Left cardiac atrium (tissue), 4 donors: ENCODE data around the gene DNAJC5G. TPM values are rescaled to one million over a fixed set of nuclear protein-coding genes. Genes with fewer than 3 reads are reported as not detected.

Source experiments
- ATAC-seq, 2 donors: fragments of 200-7000 bp; cut with Tn5 transposase; one replicate each; pipeline ENCODE4 v1.9.1; 2020; ENCODE audit warnings: mild to moderate bottlenecking in 2 of 2, moderate library complexity in 2 of 2
- DNase-seq: peaks from one replicate; pipeline ENCODE4 v3.0.0-alpha.2; 2020
- intact Hi-C, 2 donors: fragments of 100-400 bp; cut with DNase I; formaldehyde crosslinking; loops; one replicate each; pipeline versions ENCODE4 v1.14.1 to v1.15.1; 2022 to 2023
- long read RNA-seq: library from polyadenylated mRNA; unstranded; transcript quantifications from one replicate; pipeline ENCODE4 v2.0.0, GENCODE V29; 2021
- total RNA-seq, 2 donors: library from RNA; stranded (reverse); fragmentation: NEBNext Ultra II Directional; extraction: Animal tissue kit (Norgen Biotek cat#: 25700); gene quantifications; one replicate each; pipeline ENCODE4 v1.2.1, GENCODE V29; 2021
- donor health status: DM: no; HTN: yes; CAD: no.
- donor health status: DM: no; HTN: yes; CAD: no; lungs with severe emphysema.
- donor health status: DM: yes; HTN: yes; CAD: no.
- donor health status: Dilated cardiomyopathy.

Gene DNAJC5G, protein sequence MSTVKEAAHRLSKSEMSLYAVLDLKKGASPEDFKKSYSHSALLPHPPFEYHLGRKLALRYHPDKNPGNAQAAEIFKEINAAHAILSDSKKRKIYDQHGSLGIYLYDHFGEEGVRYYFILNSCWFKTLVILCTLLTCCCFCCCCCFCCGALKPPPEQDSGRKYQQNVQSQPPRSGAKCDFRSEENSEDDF
- under 1 TPM; 0.41 to 0.71 TPM for total RNA-seq
- long read RNA-seq: 0 reads

DNA sequence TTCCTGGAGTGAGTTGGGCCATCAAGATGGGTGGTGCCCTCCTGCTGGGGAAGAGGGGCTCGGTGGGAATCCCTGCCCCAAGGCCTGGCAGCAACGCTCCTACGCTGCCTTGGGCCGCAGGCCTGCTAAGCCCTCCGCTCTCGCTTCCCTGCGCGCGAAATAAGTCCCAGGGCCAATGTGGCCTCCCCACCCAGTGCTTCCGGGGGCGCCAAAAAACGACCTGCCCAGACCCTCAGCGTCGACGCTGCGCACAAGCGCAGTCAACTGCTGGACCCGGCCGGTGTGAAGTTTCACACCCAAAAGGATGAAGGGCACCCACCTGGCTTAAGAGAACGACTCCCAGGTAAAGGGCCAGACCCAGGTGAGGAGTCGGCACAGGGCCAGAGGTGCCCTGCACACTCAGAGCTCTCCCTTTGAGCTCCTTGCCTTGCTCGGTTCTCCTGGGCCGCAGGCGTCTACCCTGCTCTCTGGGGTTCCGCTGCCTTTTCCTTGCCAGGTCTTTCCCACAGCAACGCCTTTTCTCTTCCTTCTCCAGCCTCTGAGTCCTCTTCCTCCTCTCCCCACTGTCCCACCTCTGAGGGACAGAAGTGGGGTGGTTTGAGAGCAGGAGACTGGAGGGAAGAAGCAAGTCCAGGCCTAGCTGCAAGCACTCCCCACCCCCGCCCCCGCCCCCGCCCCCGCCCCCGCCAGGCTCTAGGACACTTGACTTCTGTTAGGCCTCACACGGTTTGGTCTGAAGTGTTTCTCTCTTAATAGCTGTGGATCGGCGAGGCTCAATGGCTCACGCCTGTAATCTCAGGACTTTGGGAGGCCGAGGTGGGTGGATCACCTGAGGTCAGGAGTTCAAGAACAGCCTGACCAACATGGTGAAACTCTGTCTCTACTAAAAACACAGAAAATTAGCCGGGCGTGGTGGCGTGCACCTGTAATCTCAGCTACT, at the start of gene DNAJC5G:
TSS of gene DNAJC5G (plus strand) at position 223 of the 940 bp plus-strand sequence. CDS start 1,296 bp downstream, outside the sequence.
- ATAC-seq (no peak), DNase-seq (no peak)

DNA sequence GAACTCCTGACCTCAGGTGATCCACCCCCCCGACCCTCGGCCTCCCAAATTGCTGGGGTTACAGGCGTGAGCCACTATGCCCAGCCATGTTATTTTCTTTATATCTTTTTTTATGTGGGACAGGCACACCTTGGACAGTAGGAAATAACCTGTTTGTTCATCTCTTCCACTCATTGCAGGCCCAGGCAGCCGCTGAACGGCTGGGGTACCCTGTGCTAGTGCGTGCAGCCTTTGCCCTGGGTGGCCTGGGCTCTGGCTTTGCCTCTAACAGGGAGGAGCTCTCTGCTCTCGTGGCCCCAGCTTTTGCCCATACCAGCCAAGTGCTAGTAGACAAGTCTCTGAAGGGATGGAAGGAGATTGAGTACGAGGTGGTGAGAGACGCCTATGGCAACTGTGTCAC, 49.7 kb upstream of the DNAJC5G start:
- no peak for ATAC-seq
- intact Hi-C loops: no loop called here

More for the DNA sequence above, at the start of gene DNAJC5G:
- intact Hi-C loops: no loop called here

DNA sequence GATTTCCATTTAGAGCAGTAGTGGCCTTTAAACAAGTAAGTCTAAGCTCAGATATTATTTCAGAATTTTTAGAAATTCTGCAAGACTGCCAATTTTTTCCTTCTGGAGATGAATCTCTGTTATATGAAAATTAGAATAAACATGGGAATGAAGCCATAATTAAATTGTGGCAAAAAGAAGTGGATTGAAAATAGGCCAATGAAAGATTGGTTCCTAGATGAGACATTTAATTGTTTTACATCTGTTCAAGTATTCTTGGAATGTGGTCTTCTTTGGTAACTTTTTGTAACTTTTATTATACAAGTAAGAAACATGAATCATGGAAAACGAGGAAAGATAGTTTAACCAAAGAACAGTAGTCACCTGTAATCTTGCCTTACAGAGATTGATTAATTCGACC, 47.7 kb upstream of the DNAJC5G start:
- DNase-seq (no peak), ATAC-seq (no peak)

More for the DNA sequence above, 49.7 kb upstream of the DNAJC5G start:
- no peak for DNase-seq

DNA sequence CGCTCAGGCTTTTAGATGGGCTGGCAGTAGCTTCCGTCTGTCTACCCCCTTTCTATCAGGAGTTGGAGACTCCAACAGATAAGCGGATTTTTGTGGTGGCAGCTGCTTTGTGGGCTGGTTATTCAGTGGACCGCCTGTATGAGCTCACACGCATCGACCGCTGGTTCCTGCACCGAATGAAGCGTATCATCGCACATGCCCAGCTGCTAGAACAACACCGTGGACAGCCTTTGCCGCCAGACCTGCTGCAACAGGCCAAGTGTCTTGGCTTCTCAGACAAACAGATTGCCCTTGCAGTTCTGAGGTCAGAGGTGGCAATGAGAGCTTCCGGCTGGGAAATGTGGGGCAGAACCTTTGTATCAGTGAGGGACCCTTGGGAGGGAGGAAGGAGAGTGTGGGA, 43.3 kb upstream of the DNAJC5G start:
- intact Hi-C loops: no loop called here
- no peak for ATAC-seq
- no peak for DNase-seq

More for the DNA sequence above, 47.7 kb upstream of the DNAJC5G start:
- intact Hi-C loops: no loop called here

DNA sequence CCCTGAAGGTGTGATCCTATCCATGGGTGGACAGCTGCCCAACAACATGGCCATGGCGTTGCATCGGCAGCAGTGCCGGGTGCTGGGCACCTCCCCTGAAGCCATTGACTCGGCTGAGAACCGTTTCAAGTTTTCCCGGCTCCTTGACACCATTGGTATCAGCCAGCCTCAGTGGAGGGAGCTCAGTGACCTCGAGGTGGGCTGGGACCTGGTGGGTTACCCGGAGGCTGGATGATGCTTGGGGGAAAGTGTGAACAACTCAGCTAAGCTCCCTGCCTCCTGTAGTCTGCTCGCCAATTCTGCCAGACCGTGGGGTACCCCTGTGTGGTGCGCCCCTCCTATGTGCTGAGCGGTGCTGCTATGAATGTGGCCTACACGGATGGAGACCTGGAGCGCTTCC, 41.9 kb upstream of the DNAJC5G start:
- intact Hi-C loops: no loop called here
- ATAC-seq (no peak), DNase-seq (no peak)

DNA sequence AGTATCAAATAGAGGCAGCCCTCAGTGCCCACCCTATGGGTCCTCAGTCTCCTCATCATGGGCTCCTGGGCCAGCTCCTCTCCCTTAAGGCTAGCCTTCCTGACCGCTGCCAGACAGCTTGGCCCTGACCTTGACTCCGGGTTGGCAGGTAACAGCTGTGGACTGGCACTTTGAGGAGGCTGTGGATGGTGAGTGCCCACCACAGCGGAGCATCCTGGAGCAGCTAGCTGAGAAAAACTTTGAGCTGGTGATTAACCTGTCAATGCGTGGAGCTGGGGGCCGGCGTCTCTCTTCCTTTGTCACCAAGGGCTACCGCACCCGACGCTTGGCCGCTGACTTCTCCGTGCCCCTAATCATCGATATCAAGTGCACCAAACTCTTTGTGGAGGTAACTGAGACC, 39.1 kb upstream of the DNAJC5G start:
- intact Hi-C loops: no loop called here
- DNase-seq (no peak), ATAC-seq (no peak)

DNA sequence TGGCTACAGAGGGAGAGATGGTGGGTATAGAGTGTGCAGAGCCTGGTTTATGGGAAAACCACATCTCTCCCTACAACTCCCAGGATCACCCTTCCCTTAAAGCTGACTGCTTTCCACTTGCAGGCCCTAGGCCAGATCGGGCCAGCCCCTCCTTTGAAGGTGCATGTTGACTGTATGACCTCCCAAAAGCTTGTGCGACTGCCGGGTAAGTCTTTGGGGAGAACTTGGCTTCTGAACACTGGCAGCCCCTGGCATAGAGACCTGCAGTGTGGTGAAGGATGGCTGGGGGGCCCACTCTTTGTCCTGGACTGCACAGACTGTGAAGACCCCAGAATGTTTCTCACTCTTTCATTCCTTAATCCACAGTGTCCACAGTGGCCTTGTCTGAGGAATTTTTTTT, 38.6 kb upstream of the DNAJC5G start:
- ATAC-seq: no peak
- intact Hi-C loops: no loop called here
- DNase-seq: no peak

DNA sequence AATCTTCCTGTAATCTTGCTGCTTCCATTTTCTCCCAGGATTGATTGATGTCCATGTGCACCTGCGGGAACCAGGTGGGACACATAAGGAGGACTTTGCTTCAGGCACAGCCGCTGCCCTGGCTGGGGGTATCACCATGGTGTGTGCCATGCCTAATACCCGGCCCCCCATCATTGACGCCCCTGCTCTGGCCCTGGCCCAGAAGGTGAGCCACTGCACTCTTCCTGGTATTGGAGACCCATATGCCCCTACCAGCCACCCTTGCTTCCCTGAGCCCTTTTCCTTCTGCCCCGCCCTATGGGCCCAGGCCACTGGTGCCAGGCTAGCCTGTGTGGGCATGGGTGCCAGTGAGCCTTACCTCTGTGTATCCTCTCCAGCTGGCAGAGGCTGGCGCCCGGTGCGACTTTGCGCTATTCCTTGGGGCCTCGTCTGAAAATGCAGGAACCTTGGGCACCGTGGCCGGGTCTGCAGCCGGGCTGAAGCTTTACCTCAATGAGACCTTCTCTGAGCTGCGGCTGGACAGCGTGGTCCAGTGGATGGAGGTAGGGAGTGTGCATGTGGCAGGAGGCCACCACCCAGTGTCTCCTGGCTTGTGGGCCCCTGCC, 37.8 kb upstream of the DNAJC5G start:
- ATAC-seq (no peak), DNase-seq (no peak)
- intact Hi-C loops: no loop called here

DNA sequence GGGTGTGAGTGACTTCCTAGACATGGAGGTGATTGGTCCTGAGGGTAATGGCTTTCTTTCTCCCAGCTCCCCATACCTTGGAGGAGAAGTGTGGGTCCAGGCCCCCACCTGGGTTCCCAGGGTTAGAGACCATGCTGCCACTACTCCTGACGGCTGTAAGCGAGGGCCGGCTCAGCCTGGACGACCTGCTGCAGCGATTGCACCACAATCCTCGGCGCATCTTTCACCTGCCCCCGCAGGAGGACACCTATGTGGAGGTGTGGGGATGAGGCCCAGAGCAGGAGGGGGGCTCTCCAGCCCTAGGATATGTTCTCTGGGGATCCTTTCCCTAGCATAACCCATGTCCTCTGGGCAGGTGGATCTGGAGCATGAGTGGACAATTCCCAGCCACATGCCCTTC, 36.3 kb upstream of the DNAJC5G start:
- ATAC-seq (no peak), DNase-seq (no peak)
- intact Hi-C loops: no loop called here

DNA sequence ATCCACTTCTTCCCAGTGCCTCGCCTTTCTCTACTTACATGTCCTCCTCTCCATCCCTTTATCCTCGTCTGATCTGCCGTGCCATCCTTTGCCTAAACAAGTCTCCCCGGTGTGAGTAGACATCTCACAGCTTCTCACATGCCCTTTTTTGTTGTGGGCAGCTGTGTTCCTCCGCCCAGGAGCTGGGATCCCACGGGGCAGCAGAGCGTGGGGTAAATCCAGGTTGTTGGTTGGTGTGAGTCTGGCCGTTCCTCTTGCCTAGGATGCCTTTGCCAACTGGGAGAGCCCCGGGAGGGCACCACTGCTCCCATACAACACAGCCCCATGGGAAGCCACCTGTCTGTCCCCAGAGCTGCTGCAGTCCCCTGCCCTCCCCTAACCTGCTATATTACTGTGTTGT, 34.8 kb upstream of the DNAJC5G start:
- no peak for DNase-seq
- ATAC-seq: no peak
- intact Hi-C loops: loop anchor here in 1 of 2 donors (10.0 kb wide), 1 partner anchor 54 kb away; no protein-coding TSS in a partner anchor

DNA sequence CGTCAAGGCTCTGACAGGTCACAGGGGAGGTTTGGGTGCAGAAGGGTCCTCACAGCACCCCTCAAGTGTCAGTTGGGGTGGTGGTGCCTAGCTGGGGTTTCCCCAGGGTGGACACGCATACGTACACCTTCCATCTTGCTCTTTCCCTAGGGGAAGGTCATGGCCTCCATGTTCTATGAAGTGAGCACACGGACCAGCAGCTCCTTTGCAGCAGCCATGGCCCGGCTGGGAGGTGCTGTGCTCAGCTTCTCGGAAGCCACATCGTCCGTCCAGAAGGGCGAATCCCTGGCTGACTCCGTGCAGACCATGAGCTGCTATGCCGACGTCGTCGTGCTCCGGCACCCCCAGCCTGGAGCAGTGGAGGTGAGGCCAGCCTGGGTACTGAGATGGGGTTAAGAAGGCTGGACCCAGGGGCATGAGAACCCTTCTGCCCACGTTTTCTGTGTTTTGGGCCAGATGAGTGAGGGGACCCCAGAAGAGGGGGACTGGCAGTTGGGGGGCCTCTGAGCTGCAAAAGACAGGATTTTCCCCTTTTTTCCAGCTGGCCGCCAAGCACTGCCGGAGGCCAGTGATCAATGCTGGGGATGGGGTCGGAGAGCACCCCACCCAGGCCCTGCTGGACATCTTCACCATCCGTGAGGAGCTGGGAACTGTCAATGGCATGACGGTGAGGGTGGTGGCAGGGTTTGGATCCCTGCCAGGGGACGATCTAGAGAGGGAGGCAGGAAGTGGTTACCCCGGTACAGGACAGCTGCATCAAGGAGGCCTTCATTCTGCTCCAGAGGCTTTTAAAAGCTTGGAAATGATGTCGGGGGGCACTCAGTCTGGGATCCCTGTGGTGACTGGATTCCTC, 33.2 kb upstream of the DNAJC5G start:
- intact Hi-C loops: loop anchor here in 1 of 2 donors (10.0 kb wide), 1 partner anchor 53 kb away; no protein-coding TSS in a partner anchor
- ATAC-seq (no peak), DNase-seq (no peak)

DNA sequence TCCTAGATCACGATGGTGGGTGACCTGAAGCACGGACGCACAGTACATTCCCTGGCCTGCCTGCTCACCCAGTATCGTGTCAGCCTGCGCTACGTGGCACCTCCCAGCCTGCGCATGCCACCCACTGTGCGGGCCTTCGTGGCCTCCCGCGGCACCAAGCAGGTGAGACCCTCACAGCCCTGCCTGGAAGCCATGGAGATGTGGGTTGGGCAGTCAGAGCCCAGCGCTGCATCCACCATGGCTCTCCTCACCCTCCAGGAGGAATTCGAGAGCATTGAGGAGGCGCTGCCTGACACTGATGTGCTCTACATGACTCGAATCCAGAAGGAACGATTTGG, 32.6 kb upstream of the DNAJC5G start:
- intact Hi-C loops: loop anchor here in 1 of 2 donors (10.0 kb wide), 1 partner anchor 52 kb away; no protein-coding TSS in a partner anchor
- ATAC-seq (no peak), DNase-seq (no peak)

DNA sequence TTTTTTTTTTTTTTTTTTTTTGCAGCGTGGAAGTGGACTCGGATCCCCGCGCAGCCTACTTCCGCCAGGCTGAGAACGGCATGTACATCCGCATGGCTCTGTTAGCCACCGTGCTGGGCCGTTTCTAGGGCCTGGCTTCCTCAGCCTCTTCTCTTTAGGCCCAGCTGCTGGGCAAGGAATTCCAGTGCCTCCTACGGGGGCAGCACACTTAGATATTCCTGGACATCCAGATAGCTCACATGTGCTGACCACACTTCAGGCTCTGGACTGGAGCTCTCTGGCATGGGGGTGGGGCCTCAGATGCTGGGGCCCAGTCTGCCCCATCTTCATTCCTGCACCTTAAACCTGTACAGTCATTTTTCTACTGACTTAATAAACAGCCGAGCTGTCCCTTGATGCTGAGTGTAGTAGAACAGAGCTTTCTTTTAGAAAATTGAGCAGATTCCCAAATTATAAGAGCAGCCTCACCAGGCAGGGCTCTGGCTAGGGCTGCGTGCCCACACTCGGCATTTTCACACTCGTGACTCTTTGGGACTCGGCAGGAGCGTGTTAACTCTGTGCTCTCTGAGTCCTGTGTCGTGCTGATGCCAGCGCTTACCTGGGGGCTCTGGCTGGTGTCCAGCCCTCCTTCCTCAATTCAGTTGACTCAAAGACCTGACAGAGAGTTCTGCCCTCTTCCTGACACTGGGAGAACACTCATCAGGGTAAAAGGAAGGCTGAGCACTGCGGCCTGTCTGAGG, 31.7 kb upstream of the DNAJC5G start:
- DNase-seq (no peak), ATAC-seq (peak; percentile 46 to 70)

DNA sequence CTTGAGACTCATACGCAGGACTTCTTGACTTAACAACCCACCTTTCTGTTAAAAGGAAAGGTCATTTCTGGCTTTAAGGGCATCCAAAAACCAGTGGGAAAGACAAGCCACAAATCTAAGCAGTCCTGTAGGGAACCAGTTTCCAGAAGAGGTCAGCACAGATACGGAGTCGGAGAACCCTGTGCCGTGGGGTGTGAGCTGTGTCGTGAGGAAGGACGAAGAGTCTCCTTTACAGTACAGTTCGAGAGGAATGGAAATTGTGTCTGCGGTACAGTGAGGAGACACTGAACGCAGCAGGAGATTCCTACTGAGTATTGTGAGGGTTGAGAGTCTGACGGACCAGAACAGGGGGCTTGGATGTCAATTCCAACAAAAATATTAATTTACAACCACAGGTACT, 30.1 kb upstream of the DNAJC5G start:
- DNase-seq: no peak
- intact Hi-C loops: loop anchor here in 1 of 2 donors (10.0 kb wide), 1 partner anchor 50 kb away; no protein-coding TSS in a partner anchor
- ATAC-seq: no peak

More for the DNA sequence above, 31.7 kb upstream of the DNAJC5G start:
- intact Hi-C loops: loop anchor here in 1 of 2 donors (10.0 kb wide), 1 partner anchor 51 kb away; no protein-coding TSS in a partner anchor

DNA sequence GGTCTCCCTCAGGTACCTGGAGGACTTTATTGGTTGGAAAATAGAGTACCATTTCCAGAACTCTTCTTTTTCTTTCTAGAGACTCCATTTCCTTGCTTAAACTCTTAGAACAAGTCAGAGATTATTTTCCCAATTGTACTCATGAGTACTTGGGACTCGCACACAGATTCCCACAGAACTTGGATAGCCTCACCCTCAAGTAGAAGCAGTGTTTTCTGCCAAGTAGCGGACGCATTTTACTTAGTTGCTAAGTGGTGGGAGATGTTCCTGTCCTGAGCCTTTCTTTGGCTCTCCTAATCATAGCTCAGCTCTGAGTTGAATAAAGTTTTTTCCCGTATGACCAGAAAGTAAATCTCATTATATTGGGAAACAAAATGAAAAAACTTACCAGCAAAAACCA, 29.6 kb upstream of the DNAJC5G start:
- intact Hi-C loops: loop anchor here in 1 of 2 donors (10.0 kb wide), 1 partner anchor 49 kb away; no protein-coding TSS in a partner anchor
- DNase-seq: no peak
- peak; percentile 10 to 23 for ATAC-seq

DNA sequence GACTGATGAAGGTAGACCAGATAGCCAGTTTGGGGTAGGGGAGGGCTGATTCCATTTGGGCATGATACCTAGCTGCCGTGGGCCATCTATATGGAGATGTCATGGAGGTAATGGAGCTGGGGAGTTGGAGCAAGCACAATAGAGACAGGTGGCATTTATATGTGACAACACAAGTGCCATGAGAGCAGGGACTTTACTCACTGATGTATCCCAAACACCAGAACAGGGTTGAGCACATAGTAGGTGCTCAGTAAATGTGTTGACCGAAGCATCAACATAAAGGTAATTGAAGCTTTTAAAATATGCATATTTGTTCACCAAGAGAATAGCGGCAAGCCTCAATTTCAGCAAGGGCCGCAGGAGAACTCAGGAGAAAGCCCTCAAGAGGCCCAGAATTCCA, 27.3 kb upstream of the DNAJC5G start:
- no peak for ATAC-seq
- DNase-seq: no peak
- intact Hi-C loops: loop anchor here in 1 of 2 donors (10.0 kb wide), 1 partner anchor 47 kb away; no protein-coding TSS in a partner anchor

DNA sequence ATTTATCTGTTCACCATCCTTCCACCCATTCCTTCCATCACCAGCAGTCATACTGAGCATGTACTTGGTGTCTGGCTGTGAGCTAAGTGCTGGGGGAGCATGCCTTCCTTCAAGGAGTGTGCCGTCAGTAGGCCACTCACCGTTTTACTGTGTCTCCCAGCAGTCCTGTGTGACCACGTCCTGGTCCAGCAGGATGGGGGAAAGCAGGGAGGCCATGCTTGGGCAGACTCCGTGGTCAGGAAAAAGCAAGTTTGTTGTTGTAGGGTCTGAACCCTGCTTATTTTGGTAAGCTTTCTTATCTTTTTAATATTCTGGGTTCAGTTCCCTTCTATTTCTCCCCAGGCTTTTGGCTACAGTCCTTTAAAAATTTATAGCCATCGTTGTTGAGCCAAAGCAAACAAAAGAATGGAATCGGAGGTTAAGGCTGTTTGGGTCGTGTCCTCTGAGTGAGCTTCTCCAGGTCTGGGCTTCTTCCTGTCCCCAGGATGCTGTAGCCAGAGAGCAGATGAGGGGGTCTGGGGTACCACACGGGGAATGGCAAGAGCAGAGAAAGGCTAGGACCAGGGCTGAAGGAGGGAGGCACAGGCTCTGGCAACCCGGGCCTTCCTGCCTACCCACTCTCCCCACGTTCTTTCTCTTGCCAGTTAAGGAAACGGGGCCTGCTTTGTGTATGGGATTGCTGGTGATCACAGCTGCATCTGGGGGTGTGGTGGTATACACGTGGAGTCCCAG, 25.9 kb upstream of the DNAJC5G start:
- intact Hi-C loops: loop anchor here in 1 of 2 donors (10.0 kb wide), 1 partner anchor 45 kb away; no protein-coding TSS in a partner anchor
- no peak for DNase-seq
- ATAC-seq: no peak
